ENCODE data around the gene GRK5. TPM values are rescaled to one million over a fixed set of nuclear protein-coding genes. Genes with fewer than 3 reads are reported as not detected.

The GRK5 gene
- polyA plus RNA-seq, 1 donor from 2014 or later = 34.9 TPM

DNA sequence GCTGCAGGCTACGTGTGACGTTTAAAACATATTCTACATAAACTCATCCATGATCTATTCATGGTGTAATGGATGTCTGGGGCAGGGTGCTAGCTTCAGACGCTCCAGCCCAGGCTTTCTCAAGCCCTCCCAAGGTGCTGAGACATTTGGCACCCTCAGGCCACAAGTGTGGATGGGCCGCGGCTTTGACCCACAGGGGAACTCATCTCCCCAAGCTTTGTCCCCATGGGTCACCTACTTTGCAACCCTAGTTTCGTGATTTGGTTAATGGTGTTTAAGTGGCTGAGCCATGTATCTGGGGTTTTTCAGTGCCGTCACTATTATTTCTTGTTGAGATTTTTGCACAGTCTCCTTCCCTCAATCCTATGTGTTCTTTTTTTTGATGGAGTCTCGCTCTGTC lies 66.0 kb downstream of the GRK5 start:
- Histone ChIP-seq H3K27me3 (ENCODE audit: insufficient read depth, low read depth, low read length) (no peaks in the 10 kb centered on the region), H3K4me2 (ENCODE audit: low read length) (no peak overlapping the region), H4K20me1 (ENCODE audit: insufficient read depth) (no peaks in the 10 kb centered on the region), H3K9me2 (ENCODE audit: insufficient read depth, low read length) (no peaks in the 10 kb centered on the region), H3K9me3 (ENCODE audit: low read length) (no peaks in the 10 kb centered on the region), H3K4me3 (ENCODE audit: low read length) (no peak overlapping the region), H3K36me3 (ENCODE audit: insufficient read depth, low read length) (no peaks in the 10 kb centered on the region), H3K79me2 (replicated peaks; ENCODE audit: insufficient read depth, low read length) (no peaks in the 10 kb centered on the region), H3K9ac (ENCODE audit: low read length) (no peak overlapping the region), H3K27ac (ENCODE audit: low read length) (no peak overlapping the region), H2AFZ (ENCODE audit: low read depth, low read length) (no peak overlapping the region), H3F3A (ENCODE audit: insufficient read depth, low read length, poor library complexity, severe bottlenecking) (no peaks in the 10 kb centered on the region)
- TF ChIP-seq, protein P1, sequence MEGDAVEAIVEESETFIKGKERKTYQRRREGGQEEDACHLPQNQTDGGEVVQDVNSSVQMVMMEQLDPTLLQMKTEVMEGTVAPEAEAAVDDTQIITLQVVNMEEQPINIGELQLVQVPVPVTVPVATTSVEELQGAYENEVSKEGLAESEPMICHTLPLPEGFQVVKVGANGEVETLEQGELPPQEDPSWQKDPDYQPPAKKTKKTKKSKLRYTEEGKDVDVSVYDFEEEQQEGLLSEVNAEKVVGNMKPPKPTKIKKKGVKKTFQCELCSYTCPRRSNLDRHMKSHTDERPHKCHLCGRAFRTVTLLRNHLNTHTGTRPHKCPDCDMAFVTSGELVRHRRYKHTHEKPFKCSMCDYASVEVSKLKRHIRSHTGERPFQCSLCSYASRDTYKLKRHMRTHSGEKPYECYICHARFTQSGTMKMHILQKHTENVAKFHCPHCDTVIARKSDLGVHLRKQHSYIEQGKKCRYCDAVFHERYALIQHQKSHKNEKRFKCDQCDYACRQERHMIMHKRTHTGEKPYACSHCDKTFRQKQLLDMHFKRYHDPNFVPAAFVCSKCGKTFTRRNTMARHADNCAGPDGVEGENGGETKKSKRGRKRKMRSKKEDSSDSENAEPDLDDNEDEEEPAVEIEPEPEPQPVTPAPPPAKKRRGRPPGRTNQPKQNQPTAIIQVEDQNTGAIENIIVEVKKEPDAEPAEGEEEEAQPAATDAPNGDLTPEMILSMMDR (IDR thresholded peaks at IDR 0.05; ENCODE audit: poor library complexity, severe bottlenecking) = no peak
- TF ChIP-seq SMC3 (conservative IDR thresholded peaks at IDR 0.05; ENCODE audit: poor library complexity) (no peak), TAF1 (IDR thresholded peaks at IDR 0.05; ENCODE audit: low read depth) (no peak), RAD21 (conservative IDR thresholded peaks at IDR 0.05) (no peak), EZH2 (IDR thresholded peaks at IDR 0.05; ENCODE audit: borderline replicate concordance, insufficient read depth, low read length, poor library complexity, severe bottlenecking) (no peak), EP300 (conservative IDR thresholded peaks at IDR 0.05; ENCODE audit: poor library complexity, severe bottlenecking) (no peak), REST (IDR thresholded peaks at IDR 0.05; ENCODE audit: borderline replicate concordance) (no peak), POLR2AphosphoS5 (IDR thresholded peaks at IDR 0.05) (no peak), MXI1 (conservative IDR thresholded peaks at IDR 0.05; ENCODE audit: poor library complexity, severe bottlenecking) (no peak)

GRCh38 chr10:119274519-119275045 lies 67.2 kb downstream of the GRK5 start:
- Histone ChIP-seq H3K79me2 (replicated peaks; ENCODE audit: insufficient read depth, low read length) (no peaks in the 10 kb centered on the region), H4K20me1 (ENCODE audit: insufficient read depth) (no peaks in the 10 kb centered on the region), H3K36me3 (ENCODE audit: insufficient read depth, low read length) (no peaks in the 10 kb centered on the region), H3K9me3 (ENCODE audit: low read length) (no peaks in the 10 kb centered on the region), H3K4me2 (ENCODE audit: low read length) (no peak overlapping the region), H3K27ac (ENCODE audit: low read length) (no peak overlapping the region), H3K4me3 (ENCODE audit: low read length) (no peak overlapping the region), H2AFZ (ENCODE audit: low read depth, low read length) (no peak overlapping the region), H3K9me2 (ENCODE audit: insufficient read depth, low read length) (no peaks in the 10 kb centered on the region), H3F3A (ENCODE audit: insufficient read depth, low read length, poor library complexity, severe bottlenecking) (no peaks in the 10 kb centered on the region), H3K9ac (ENCODE audit: low read length) (no peak overlapping the region), H3K27me3 (ENCODE audit: insufficient read depth, low read depth, low read length) (no peaks in the 10 kb centered on the region)
- TF ChIP-seq RAD21 (conservative IDR thresholded peaks at IDR 0.05) (no peak), SMC3 (conservative IDR thresholded peaks at IDR 0.05; ENCODE audit: poor library complexity) (no peak), EP300 (conservative IDR thresholded peaks at IDR 0.05; ENCODE audit: poor library complexity, severe bottlenecking) (no peak), EZH2 (IDR thresholded peaks at IDR 0.05; ENCODE audit: borderline replicate concordance, insufficient read depth, low read length, poor library complexity, severe bottlenecking) (no peak), REST (IDR thresholded peaks at IDR 0.05; ENCODE audit: borderline replicate concordance) (no peak), TAF1 (IDR thresholded peaks at IDR 0.05; ENCODE audit: low read depth) (no peak), POLR2AphosphoS5 (IDR thresholded peaks at IDR 0.05) (no peak), MXI1 (conservative IDR thresholded peaks at IDR 0.05; ENCODE audit: poor library complexity, severe bottlenecking) (no peak)
- TF ChIP-seq, protein P1 (IDR thresholded peaks at IDR 0.05; ENCODE audit: poor library complexity, severe bottlenecking) = no peak
